DND-41 (cell line): ENCODE measurements around the gene TECR.

ENCODE experiments used
- ATAC-seq: fragments of 200-7000 bp; cut with Tn5 transposase; 3 replicates; pipeline ENCODE4 v1.9.1; 2021; ENCODE audit warnings: low read depth; ENCODE audit not compliant: insufficient read depth
- DNase-seq: peaks from one replicate; pipeline ENCODE4 v3.0.0-alpha.2; 2020
- H2AFZ ChIP-seq: 2 replicates; pipeline ENCODE4 v1.6.0; 2012; ENCODE audit warnings: low read depth, low read length
- H3K27ac ChIP-seq: 2 replicates; pipeline ENCODE4 v1.5.1; 2012; ENCODE audit warnings: low read length, inconsistent platforms
- H3K27me3 ChIP-seq: fragments of 200-600 bp; sonication (generic); 2 replicates; pipeline ENCODE4 v1.6.0; 2012; ENCODE audit warnings: low read length, mild to moderate bottlenecking, inconsistent platforms; ENCODE audit not compliant: insufficient read depth, poor library complexity
- H3K36me3 ChIP-seq: 2 replicates; pipeline ENCODE4 v1.5.1; 2012; ENCODE audit warnings: low read length, inconsistent platforms; ENCODE audit not compliant: insufficient read depth
- H3K4me1 ChIP-seq: 2 replicates; pipeline ENCODE4 v1.5.1; 2012; ENCODE audit warnings: mild to moderate bottlenecking, low read length; ENCODE audit not compliant: insufficient read depth
- H3K4me2 ChIP-seq: 2 replicates; pipeline ENCODE4 v1.6.0; 2012; ENCODE audit warnings: mild to moderate bottlenecking, moderate library complexity, low read length, inconsistent platforms; ENCODE audit not compliant: insufficient read depth
- H3K4me3 ChIP-seq, 2 experiments: fragments of 200-600 bp in 1 of 2; shearing (Covaris generic) in 1 of 2; 2 replicates each; pipeline ENCODE4 v1.5.1; 2012 to 2016; ENCODE audit warnings: inconsistent platforms in 2 of 2, low read length in 2 of 2, mild to moderate bottlenecking in 2 of 2, low read depth in 1 of 2, moderate library complexity in 1 of 2
- H3K79me2 ChIP-seq: 2 replicates; pipeline ENCODE4 v1.6.0; 2012; ENCODE audit warnings: low read length, inconsistent platforms; ENCODE audit not compliant: insufficient read depth
- H3K9ac ChIP-seq: 2 replicates; pipeline ENCODE4 v1.6.0; 2012; ENCODE audit warnings: low read depth, mild to moderate bottlenecking, inconsistent platforms, low read length, moderate library complexity
- H3K9me3 ChIP-seq: 2 replicates; pipeline ENCODE4 v1.5.1; 2012; ENCODE audit warnings: low read length, moderate library complexity, mild to moderate bottlenecking, inconsistent platforms; ENCODE audit not compliant: insufficient read depth, severe bottlenecking
- H4K20me1 ChIP-seq: 2 replicates; pipeline ENCODE4 v1.6.0; 2012; ENCODE audit warnings: low read length; ENCODE audit not compliant: insufficient read depth
- EZH2 ChIP-seq: IDR thresholded peaks from 3 replicates; pipeline ENCODE4 v1.6.1; 2012; ENCODE audit warnings: borderline replicate concordance, low read depth, mild to moderate bottlenecking, moderate library complexity, low read length, inconsistent platforms; ENCODE audit not compliant: severe bottlenecking
- TF ChIP-seq, protein P1 (sequence below): IDR thresholded peaks from 2 replicates; pipeline ENCODE4 v1.5.1; 2012; ENCODE audit warnings: borderline replicate concordance, low read length, moderate library complexity, mild to moderate bottlenecking; ENCODE audit not compliant: poor library complexity, severe bottlenecking; ENCODE audit errors: extremely low read depth

The TECR gene

DNA sequence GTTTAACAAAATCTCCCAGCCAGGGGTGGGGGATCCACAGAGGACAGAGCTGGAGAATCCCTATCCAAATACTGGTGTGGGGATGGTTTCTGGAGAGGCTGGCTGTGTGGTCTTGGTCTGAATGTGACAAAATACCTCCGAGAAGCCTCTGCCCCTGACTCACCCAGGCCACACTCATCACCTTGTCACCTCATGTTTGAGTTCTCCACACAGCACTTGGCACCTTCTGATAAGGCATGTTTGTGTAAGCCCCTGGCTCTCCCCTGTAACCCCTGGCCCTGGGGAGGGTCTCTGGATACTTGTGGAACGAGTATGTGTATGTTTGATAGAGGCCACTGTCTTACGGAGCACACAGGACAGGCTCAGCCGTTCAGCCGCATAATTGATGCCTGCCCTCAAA is 14.7 kb downstream of the TECR start:
- Histone ChIP-seq H3K9me3 (no peaks in the 10 kb centered on the region), H3K27me3 (no peaks in the 10 kb centered on the region), H2AFZ (no peak overlapping the region), H3K79me2 (peaks cover 88% of the 10 kb centered on the region), H3K4me3 (no peak overlapping the region), H3K36me3 (peaks cover 33% of the 10 kb centered on the region), H4K20me1 (peaks cover 53% of the 10 kb centered on the region), H3K9ac (no peak overlapping the region), H3K4me2 (no peak overlapping the region), H3K4me1 (no peaks in the 10 kb centered on the region), H3K27ac (no peak overlapping the region)
- ATAC-seq, result no peak
- TF ChIP-seq, protein P1, sequence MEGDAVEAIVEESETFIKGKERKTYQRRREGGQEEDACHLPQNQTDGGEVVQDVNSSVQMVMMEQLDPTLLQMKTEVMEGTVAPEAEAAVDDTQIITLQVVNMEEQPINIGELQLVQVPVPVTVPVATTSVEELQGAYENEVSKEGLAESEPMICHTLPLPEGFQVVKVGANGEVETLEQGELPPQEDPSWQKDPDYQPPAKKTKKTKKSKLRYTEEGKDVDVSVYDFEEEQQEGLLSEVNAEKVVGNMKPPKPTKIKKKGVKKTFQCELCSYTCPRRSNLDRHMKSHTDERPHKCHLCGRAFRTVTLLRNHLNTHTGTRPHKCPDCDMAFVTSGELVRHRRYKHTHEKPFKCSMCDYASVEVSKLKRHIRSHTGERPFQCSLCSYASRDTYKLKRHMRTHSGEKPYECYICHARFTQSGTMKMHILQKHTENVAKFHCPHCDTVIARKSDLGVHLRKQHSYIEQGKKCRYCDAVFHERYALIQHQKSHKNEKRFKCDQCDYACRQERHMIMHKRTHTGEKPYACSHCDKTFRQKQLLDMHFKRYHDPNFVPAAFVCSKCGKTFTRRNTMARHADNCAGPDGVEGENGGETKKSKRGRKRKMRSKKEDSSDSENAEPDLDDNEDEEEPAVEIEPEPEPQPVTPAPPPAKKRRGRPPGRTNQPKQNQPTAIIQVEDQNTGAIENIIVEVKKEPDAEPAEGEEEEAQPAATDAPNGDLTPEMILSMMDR, result no peak
- no peak for TF ChIP-seq EZH2
- DNase-seq, result no peak

DNA sequence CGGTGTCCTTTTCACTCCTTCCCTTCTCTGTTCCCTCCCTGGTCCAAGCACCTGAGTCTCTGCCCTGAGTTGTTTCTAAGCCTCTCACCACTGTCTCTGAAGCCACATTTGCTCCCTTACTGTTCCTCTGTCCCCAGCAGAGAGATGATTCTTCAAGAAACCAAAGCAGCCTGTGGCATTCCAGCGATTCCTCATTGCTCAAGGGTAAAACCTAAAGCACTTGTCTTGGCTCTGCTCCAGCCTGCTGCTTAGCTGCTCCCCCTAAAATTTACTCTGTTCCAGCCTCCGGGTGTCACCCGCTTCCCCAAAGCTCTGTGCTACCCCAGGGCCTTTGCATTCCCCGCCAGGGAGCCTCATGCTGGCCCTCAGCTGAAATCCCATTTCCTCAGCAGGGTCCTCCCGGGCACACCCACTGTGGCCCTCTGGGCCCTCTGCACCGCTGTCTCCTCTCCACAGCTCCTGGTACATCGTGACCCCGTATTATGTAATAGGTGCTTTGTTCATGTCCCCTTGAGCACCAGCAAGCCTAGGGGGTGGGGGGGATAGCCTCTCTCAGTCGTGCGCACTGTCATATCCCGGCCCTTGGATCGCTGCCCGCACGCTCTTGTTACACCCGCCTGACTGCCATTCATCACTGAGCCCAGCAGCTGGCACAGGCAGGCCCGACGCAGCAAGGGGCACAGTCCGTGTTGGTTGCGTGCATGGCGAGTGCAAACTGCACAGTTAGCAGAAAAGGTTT is 15.8 kb downstream of the TECR start:
- DNase-seq, result no peak
- no peaks in the 10 kb centered on the region for H3K4me1 ChIP-seq
- peaks cover 32% of the 10 kb centered on the region for H3K36me3 ChIP-seq
- H3K4me2 ChIP-seq, result no peak overlapping the region
- peaks cover 89% of the 10 kb centered on the region for H3K79me2 ChIP-seq
- no peaks in the 10 kb centered on the region for H3K27me3 ChIP-seq
- H3K27ac ChIP-seq, result no peak overlapping the region
- ATAC-seq, result no peak
- H3K9me3 ChIP-seq, result no peaks in the 10 kb centered on the region
- TF ChIP-seq, protein P1, result no peak
- TF ChIP-seq EZH2, result no peak
- no peak overlapping the region for H2AFZ ChIP-seq
- peaks cover 51% of the 10 kb centered on the region for H4K20me1 ChIP-seq
- no peak overlapping the region for H3K4me3 ChIP-seq
- H3K9ac ChIP-seq, result no peak overlapping the region

DNA sequence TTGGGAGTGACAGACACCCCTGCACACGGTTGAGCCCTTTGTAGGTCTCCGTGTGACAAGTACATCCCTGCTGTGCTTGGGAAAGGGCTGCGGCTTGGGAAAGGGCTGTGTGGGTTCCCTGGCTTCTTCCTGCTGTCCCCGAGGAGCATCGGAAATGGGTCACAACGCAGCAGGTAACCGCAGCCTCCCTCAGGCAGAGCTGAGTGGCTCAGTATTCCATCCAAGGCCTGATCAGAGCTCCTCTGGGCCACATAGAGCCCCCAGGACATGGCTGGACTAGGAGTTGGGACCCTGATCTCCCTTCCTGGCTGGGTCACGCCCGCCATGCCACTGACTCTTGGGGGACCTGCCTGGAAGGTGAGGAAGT is 16.3 kb downstream of the TECR start:
- Histone ChIP-seq H3K79me2 (peaks cover 90% of the 10 kb centered on the region), H3K9me3 (no peaks in the 10 kb centered on the region), H3K9ac (no peak overlapping the region), H3K4me1 (no peaks in the 10 kb centered on the region), H3K27me3 (no peaks in the 10 kb centered on the region), H3K4me2 (no peak overlapping the region), H3K27ac (no peak overlapping the region), H3K4me3 (no peak overlapping the region), H4K20me1 (peaks cover 57% of the 10 kb centered on the region), H3K36me3 (peaks cover 35% of the 10 kb centered on the region), H2AFZ (no peak overlapping the region)
- no peak for TF ChIP-seq EZH2
- TF ChIP-seq, protein P1, result no peak
- ATAC-seq (no peak), DNase-seq (no peak)
